ENCODE measurements around the gene GOLIM4. TPM values are rescaled to one million over a fixed set of nuclear protein-coding genes. Genes with fewer than 3 reads are reported as not detected.

GOLIM4 gene
- polyA plus RNA-seq, 2 of the 4 experiments (the other 2 are of a cell fraction), result 22.4 to 23.6 TPM

DNA sequence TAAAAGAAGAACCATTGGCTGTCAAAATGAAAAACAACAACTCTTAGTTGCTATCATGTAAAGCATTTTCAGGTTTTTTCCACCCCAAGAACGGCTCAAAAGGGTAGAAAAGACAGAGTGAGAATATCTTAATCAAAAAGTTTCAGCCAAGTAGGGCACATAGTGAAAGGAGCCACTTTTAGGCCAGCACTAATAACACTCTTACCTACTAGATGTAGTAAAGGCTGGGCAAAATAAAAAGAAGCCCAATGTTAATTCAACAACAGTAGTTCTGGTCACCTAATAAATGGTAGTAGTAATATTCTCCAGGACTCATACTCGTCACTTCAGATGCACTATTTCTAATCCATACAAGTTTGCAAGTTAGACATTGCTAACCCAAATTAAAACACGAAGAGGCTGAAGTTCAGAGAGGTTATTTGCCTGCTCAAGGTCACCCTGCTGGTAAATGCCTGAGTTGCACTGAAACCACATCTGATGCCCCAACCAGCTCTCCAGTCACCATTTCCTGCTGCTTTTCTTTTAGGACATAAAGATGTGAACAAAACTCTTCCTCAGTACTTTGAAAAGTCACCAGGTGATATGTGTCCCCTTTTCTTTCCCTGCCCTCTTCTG lies 7.5 kb downstream of the GOLIM4 start:
- FAIRE-seq (no peak), DNase-seq (ENCODE audit: low read depth in 1 of 2, low spot score in 1 of 2) (peak; percentile 3 to 27), ATAC-seq (peak; percentile 78 to 86)
- no peak overlapping the region for H3K27ac ChIP-seq
- 67% methylated on average over 3 of the region's 3 CpGs for WGBS (ENCODE audit: missing lambda C conversion rate)
- H3K4me2 ChIP-seq, result peak overlapping the region; percentile 21; the same call in 1 of the 3 replicates
- H3K4me1 ChIP-seq, result peaks cover 46% of the 10 kb centered on the region
- no peak overlapping the region for H3K4me3 ChIP-seq
- ChIA-PET CTCF (interaction anchor here (0.9 to 1.7 kb wide), 4 partner anchors 12 to 41 kb away, joined by 3 to 6 read pairs (median 4); no protein-coding TSS in a partner anchor), POLR2A (interaction anchor here (1.1 kb wide), 1 partner anchor 8 kb away, joined by 3 read pairs; no protein-coding TSS in a partner anchor)
- TF ChIP-seq ESRRA (IDR thresholded peaks at IDR 0.05; ENCODE audit: borderline replicate concordance, low read length) (peak; percentile 83; the same call in 1 of the 2 replicates), MYC (IDR thresholded peaks at IDR 0.05; ENCODE audit: borderline replicate concordance, low read length) (no peak)
- H3K9me3 ChIP-seq, result no peaks in the 10 kb centered on the region

DNA sequence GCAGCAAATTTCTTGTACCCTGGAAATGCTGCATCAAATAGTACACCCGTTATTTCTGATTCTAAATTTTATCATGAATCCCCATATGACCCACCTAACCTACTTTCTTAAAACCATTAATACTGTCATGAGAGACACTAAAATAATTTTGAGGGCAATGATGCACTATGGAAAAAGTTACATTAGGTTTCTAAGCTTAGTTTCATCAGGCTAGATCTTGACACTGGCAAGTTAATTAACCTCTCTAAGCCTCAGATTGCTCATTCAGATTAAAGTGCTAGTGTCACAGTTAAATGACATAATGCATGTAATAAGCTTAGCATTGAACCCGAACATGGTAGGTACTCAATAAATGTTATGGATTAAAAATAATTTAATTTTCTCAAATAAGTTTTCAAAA lies 8.2 kb downstream of the GOLIM4 start:
- TF ChIP-seq ZNF302 (CRISPR knock-in tag; IDR thresholded peaks at IDR 0.05) (no peak), SMC3 (IDR thresholded peaks at IDR 0.05) (no peak), MAFK (IDR thresholded peaks at IDR 0.05; ENCODE audit: partially characterized antibody) (no peak), POLR2AphosphoS2 (conservative IDR thresholded peaks at IDR 0.05; ENCODE audit: low read length) (no peak), TP53 (CRISPR knock-in tag; IDR thresholded peaks at IDR 0.05) (no peak), PHF8 (IDR thresholded peaks at IDR 0.05; ENCODE audit: borderline replicate concordance, low read depth) (no peak), RFX5 (IDR thresholded peaks at IDR 0.05) (no peak), EHMT2 (IDR thresholded peaks at IDR 0.05; ENCODE audit: low read depth) (no peak), NFE2L2 (conservative IDR thresholded peaks at IDR 0.05; ENCODE audit: low read length) (no peak), NPAS2 (CRISPR knock-in tag; IDR thresholded peaks at IDR 0.05; ENCODE audit: borderline replicate concordance) (no peak), CHD2 (IDR thresholded peaks at IDR 0.05; ENCODE audit: low read length, partially characterized antibody) (no peak), MAZ (IDR thresholded peaks at IDR 0.05; ENCODE audit: borderline replicate concordance, low read depth, low read length) (no peak), ZFP36 (IDR thresholded peaks at IDR 0.05; ENCODE audit: borderline replicate concordance, partially characterized antibody) (no peak), GATA3 (IDR thresholded peaks at IDR 0.05; ENCODE audit: borderline replicate concordance) (no peak)
- TF ChIP-seq, protein P1, sequence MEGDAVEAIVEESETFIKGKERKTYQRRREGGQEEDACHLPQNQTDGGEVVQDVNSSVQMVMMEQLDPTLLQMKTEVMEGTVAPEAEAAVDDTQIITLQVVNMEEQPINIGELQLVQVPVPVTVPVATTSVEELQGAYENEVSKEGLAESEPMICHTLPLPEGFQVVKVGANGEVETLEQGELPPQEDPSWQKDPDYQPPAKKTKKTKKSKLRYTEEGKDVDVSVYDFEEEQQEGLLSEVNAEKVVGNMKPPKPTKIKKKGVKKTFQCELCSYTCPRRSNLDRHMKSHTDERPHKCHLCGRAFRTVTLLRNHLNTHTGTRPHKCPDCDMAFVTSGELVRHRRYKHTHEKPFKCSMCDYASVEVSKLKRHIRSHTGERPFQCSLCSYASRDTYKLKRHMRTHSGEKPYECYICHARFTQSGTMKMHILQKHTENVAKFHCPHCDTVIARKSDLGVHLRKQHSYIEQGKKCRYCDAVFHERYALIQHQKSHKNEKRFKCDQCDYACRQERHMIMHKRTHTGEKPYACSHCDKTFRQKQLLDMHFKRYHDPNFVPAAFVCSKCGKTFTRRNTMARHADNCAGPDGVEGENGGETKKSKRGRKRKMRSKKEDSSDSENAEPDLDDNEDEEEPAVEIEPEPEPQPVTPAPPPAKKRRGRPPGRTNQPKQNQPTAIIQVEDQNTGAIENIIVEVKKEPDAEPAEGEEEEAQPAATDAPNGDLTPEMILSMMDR (IDR thresholded peaks at IDR 0.05), result no peak
- TF ChIP-seq, protein P2, sequence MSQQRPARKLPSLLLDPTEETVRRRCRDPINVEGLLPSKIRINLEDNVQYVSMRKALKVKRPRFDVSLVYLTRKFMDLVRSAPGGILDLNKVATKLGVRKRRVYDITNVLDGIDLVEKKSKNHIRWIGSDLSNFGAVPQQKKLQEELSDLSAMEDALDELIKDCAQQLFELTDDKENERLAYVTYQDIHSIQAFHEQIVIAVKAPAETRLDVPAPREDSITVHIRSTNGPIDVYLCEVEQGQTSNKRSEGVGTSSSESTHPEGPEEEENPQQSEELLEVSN (IDR thresholded peaks at IDR 0.05; ENCODE audit: borderline replicate concordance, low read depth), result no peak
- TF ChIP-seq, protein P3, sequence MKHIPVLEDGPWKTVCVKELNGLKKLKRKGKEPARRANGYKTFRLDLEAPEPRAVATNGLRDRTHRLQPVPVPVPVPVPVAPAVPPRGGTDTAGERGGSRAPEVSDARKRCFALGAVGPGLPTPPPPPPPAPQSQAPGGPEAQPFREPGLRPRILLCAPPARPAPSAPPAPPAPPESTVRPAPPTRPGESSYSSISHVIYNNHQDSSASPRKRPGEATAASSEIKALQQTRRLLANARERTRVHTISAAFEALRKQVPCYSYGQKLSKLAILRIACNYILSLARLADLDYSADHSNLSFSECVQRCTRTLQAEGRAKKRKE (CRISPR knock-in tag; IDR thresholded peaks at IDR 0.05; ENCODE audit: low read depth), result no peak
- FAIRE-seq (no peak), DNase-seq (ENCODE audit: low read depth in 1 of 2, low spot score in 1 of 2) (no peak), ATAC-seq (no peak)
- WGBS (ENCODE audit: missing lambda C conversion rate), result 85% methylated on average over 2 of the region's 2 CpGs
- Histone ChIP-seq H3K27ac (no peak overlapping the region), H3K4me1 (peaks cover 39% of the 10 kb centered on the region; the same call in 2 of the 3 replicates), H3K9me3 (no peaks in the 10 kb centered on the region), H3K4me3 (no peak overlapping the region), H3K4me2 (no peak overlapping the region)
- CTCF ChIA-PET, result interaction anchor here (0.9 to 1.7 kb wide), 4 partner anchors 13 to 40 kb away, joined by 3 to 6 read pairs (median 4); no protein-coding TSS in a partner anchor
- POLR2A ChIA-PET, result interaction anchor here (1.1 kb wide), 1 partner anchor 9 kb away, joined by 3 read pairs; no protein-coding TSS in a partner anchor

Data from A549 (cell line).